D721Med (cell line): ENCODE data around the gene CRIP2.

Experiments used
- DNase-seq: peaks from one replicate; pipeline ENCODE4 v3.0.0; 2011; ENCODE audit warnings: low spot score; ENCODE audit not compliant: insufficient read length
- FAIRE-seq: peaks from 2 replicates; lab custom pipeline; 2011; peaks lifted over from hg19 to GRCh38; lab: Jason Lieb, UNC
- CTCF ChIP-seq: IDR thresholded peaks from 2 replicates; pipeline ENCODE4 v1.5.1; 2012; ENCODE audit warnings: mild to moderate bottlenecking, control low read depth; ENCODE audit not compliant: insufficient read depth; ENCODE audit errors: missing control alignments

CRIP2 gene

GRCh38 chr14:105498430-105499255 is 24.0 kb downstream of the CRIP2 start:
- DNase-seq, result no peak
- no peak for TF ChIP-seq CTCF
- no peak for FAIRE-seq

- no peak for FAIRE-seq
- TF ChIP-seq CTCF, result no peak
Measured at GRCh38 chr14:105499256-105500035, 24.8 kb downstream of the CRIP2 start.

GRCh38 chr14:105500036-105500725 is 25.6 kb downstream of the CRIP2 start:
- TF ChIP-seq CTCF, result no peak
- FAIRE-seq (no peak), DNase-seq (no peak)

More at GRCh38 chr14:105499256-105500035, 24.8 kb downstream of the CRIP2 start:
- no peak for DNase-seq

- no peak for FAIRE-seq
- TF ChIP-seq CTCF, result no peak
- no peak for DNase-seq
Measured at GRCh38 chr14:105500726-105501101, 26.1 kb downstream of the CRIP2 start.

- no peak for TF ChIP-seq CTCF
- no peak for FAIRE-seq
Measured at GRCh38 chr14:105501504-105502291, 27.1 kb downstream of the CRIP2 start.

GRCh38 chr14:105502446-105503295 is 28.1 kb downstream of the CRIP2 start:
- FAIRE-seq (no peak), DNase-seq (no peak)
- TF ChIP-seq CTCF, result no peak

More at GRCh38 chr14:105501504-105502291, 27.1 kb downstream of the CRIP2 start:
- DNase-seq, result no peak
